C4-2B (cell line): ENCODE results near the gene TRAPPC10.

Source experiments
- ZFX ChIP-seq: fragments of 450-650 bp; IDR thresholded peaks from 2 replicates; pipeline ENCODE4 v1.6.1; 2017
- TF ChIP-seq, protein P1 (sequence below): fragments of 450-650 bp; conservative IDR thresholded peaks from 2 replicates; pipeline ENCODE4 v1.5.1; 2017; ENCODE audit warnings: mild to moderate bottlenecking

DNA sequence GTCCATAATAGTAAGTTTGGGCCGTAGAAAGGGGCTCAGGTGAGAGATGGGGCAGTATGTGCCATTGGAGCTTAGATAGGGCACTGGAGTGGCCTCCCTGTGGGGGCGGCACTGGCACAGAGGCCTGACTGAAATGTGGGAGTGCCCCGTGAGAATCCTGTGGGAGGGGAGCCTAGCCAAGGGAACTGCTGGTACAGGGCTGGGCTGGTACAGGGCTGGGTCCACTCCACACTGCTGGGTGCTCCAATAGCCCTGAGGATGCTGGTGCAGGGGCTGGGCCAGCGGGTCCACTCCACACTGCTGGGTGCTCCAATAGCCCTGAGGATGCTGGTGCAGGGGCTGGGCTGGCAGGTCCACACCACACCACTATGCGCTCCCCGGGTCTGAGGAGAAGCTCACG is 50.3 kb downstream of the TRAPPC10 start:
- TF ChIP-seq, protein P1, sequence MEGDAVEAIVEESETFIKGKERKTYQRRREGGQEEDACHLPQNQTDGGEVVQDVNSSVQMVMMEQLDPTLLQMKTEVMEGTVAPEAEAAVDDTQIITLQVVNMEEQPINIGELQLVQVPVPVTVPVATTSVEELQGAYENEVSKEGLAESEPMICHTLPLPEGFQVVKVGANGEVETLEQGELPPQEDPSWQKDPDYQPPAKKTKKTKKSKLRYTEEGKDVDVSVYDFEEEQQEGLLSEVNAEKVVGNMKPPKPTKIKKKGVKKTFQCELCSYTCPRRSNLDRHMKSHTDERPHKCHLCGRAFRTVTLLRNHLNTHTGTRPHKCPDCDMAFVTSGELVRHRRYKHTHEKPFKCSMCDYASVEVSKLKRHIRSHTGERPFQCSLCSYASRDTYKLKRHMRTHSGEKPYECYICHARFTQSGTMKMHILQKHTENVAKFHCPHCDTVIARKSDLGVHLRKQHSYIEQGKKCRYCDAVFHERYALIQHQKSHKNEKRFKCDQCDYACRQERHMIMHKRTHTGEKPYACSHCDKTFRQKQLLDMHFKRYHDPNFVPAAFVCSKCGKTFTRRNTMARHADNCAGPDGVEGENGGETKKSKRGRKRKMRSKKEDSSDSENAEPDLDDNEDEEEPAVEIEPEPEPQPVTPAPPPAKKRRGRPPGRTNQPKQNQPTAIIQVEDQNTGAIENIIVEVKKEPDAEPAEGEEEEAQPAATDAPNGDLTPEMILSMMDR, result no peak
- no peak for TF ChIP-seq ZFX
